ENCODE results near the gene EYS.

- TF ChIP-seq, protein P1, sequence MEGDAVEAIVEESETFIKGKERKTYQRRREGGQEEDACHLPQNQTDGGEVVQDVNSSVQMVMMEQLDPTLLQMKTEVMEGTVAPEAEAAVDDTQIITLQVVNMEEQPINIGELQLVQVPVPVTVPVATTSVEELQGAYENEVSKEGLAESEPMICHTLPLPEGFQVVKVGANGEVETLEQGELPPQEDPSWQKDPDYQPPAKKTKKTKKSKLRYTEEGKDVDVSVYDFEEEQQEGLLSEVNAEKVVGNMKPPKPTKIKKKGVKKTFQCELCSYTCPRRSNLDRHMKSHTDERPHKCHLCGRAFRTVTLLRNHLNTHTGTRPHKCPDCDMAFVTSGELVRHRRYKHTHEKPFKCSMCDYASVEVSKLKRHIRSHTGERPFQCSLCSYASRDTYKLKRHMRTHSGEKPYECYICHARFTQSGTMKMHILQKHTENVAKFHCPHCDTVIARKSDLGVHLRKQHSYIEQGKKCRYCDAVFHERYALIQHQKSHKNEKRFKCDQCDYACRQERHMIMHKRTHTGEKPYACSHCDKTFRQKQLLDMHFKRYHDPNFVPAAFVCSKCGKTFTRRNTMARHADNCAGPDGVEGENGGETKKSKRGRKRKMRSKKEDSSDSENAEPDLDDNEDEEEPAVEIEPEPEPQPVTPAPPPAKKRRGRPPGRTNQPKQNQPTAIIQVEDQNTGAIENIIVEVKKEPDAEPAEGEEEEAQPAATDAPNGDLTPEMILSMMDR (conservative IDR thresholded peaks at IDR 0.05; ENCODE audit: low read length): no peak
- TF ChIP-seq EZH2phosphoT487 (IDR thresholded peaks at IDR 0.05; ENCODE audit: borderline replicate concordance): no peak
These were observed 201.3 kb downstream of the EYS start for GRCh38 chr6:65505736-65506135.

All from Loucy (cell line).